GM12878 (cell line): ENCODE data around the gene CEND1. TPM values are rescaled to one million over a fixed set of nuclear protein-coding genes. Genes with fewer than 3 reads are reported as not detected.

Source experiments
- ATAC-seq: fragments of 200-7000 bp; cut with Tn5 transposase; 3 replicates; pipeline ENCODE4 v1.9.1; 2020; ENCODE audit warnings: mild to moderate bottlenecking, moderate library complexity
- BruUV-seq: library from RNA; stranded (reverse); fragments of 400-500 nt; replicated peaks from 2 replicates; lab custom pipeline; 2021; lab: Mats Ljungman, UMichigan
- CTCF ChIA-PET: fragments of 300-600 bp; sonication (Branson Sonifier 250); formaldehyde crosslinking; extraction: SDS; loops from one replicate; lab custom pipeline; 2021; ENCODE audit warnings: inconsistent platforms; lab: Yijun Ruan, JAX
- POLR2A ChIA-PET: fragments of 350-600 bp; formaldehyde crosslinking; extraction: SDS; loops from one replicate; lab custom pipeline; 2021; ENCODE audit warnings: inconsistent platforms; lab: Charles Lee
- RAD21 ChIA-PET: fragments of 300-600 bp; sonication (Branson Sonifier 250); formaldehyde crosslinking; loops from one replicate; lab custom pipeline; 2023; ENCODE audit warnings: antibody characterized with exemption; ENCODE audit not compliant: unreplicated experiment; lab: Charles Lee
- SMC1A ChIA-PET: fragments of 300-600 bp; sonication (Branson Sonifier 250); formaldehyde crosslinking; loops from one replicate; lab custom pipeline; 2023; ENCODE audit not compliant: unreplicated experiment, uncharacterized antibody; lab: Charles Lee
- DNase-seq: peaks from one replicate; pipeline ENCODE4 v3.0.0-alpha.2; 2011; ENCODE audit warnings: low read depth, low spot score
- FAIRE-seq: peaks from 3 replicates; lab custom pipeline; 2011; peaks lifted over from hg19 to GRCh38; lab: Jason Lieb, UNC
- H2AFZ ChIP-seq: 2 replicates; pipeline ENCODE4 v1.6.0; 2011; ENCODE audit warnings: low read depth, low read length, control low read depth; ENCODE audit not compliant: control insufficient read depth
- H3K27ac ChIP-seq: 2 replicates; pipeline ENCODE4 v1.5.1; 2011; ENCODE audit warnings: control low read depth; ENCODE audit not compliant: control insufficient read depth, insufficient read depth
- H3K27me3 ChIP-seq, 2 experiments: replicated peaks in 1 of 2; 2 replicates each; pipeline versions ENCODE4 v1.6.0 to v1.6.1; 2011; ENCODE audit warnings: low read length in 1 of 2; ENCODE audit not compliant: control insufficient read depth in 2 of 2, insufficient read depth in 2 of 2
- H3K36me3 ChIP-seq, 2 experiments: 2 replicates each; pipeline ENCODE4 v1.5.1; 2011; ENCODE audit warnings: low read length in 1 of 2; ENCODE audit not compliant: control insufficient read depth in 2 of 2, insufficient read depth in 2 of 2
- H3K4me1 ChIP-seq: 2 replicates; pipeline ENCODE4 v1.6.1; 2011; ENCODE audit warnings: mild to moderate bottlenecking, low read length, moderate library complexity, mixed read lengths; ENCODE audit not compliant: control insufficient read depth, insufficient read depth
- H3K4me2 ChIP-seq: 2 replicates; pipeline ENCODE4 v1.6.0; 2011; ENCODE audit warnings: control low read depth; ENCODE audit not compliant: control insufficient read depth, insufficient read depth
- H3K4me3 ChIP-seq: fragments of 200-600 bp; sonication (generic); 2 replicates; pipeline ENCODE4 v1.5.1; 2016
- H3K79me2 ChIP-seq: 2 replicates; pipeline ENCODE4 v1.6.0; 2011; ENCODE audit warnings: low read length; ENCODE audit not compliant: control insufficient read depth, insufficient read depth
- H3K9ac ChIP-seq: 2 replicates; pipeline ENCODE4 v1.8.0; 2011; ENCODE audit warnings: low read length, control low read depth, mixed read lengths; ENCODE audit not compliant: control insufficient read depth, insufficient read depth
- H3K9me3 ChIP-seq: replicated peaks from 3 replicates; pipeline ENCODE4 v1.5.1; 2011; ENCODE audit warnings: mild to moderate bottlenecking, low read length; ENCODE audit not compliant: control insufficient read depth, insufficient read depth
- H4K20me1 ChIP-seq: 2 replicates; pipeline ENCODE4 v1.6.0; 2011; ENCODE audit not compliant: control insufficient read depth, insufficient read depth
- ESRRA ChIP-seq: IDR thresholded peaks from 2 replicates; pipeline ENCODE4 v1.6.1; 2012; ENCODE audit warnings: mild to moderate bottlenecking, low read length, improper control_type of control experiment
- GATAD2B ChIP-seq: fragments of 450-650 bp; conservative IDR thresholded peaks from 2 replicates; pipeline ENCODE4 v1.6.1; 2017; ENCODE audit warnings: low read depth, mild to moderate bottlenecking, moderate library complexity
- KAT2A ChIP-seq: conservative IDR thresholded peaks from 2 replicates; pipeline ENCODE4 v1.6.1; 2011; ENCODE audit warnings: low read depth, low read length; ENCODE audit not compliant: control insufficient read depth
- LARP7 ChIP-seq: fragments of 450-650 bp; IDR thresholded peaks from 2 replicates; pipeline ENCODE4 v1.6.1; 2017; ENCODE audit warnings: mild to moderate bottlenecking
- MEF2B ChIP-seq: fragments of 450-650 bp; IDR thresholded peaks from 2 replicates; pipeline ENCODE4 v1.6.1; 2018; ENCODE audit warnings: mild to moderate bottlenecking, moderate library complexity; ENCODE audit not compliant: partially characterized antibody, poor library complexity, severe bottlenecking
- MYB ChIP-seq: fragments of 150-350 bp; IDR thresholded peaks from 2 replicates; pipeline ENCODE4 v1.6.1; 2014; ENCODE audit warnings: mild to moderate bottlenecking, low read depth, low read length, borderline replicate concordance
- POLR2A ChIP-seq: IDR thresholded peaks from 2 replicates; pipeline ENCODE4 v1.6.1; 2011; ENCODE audit warnings: low read depth, mild to moderate bottlenecking, low read length
- ZBED1 ChIP-seq: IDR thresholded peaks from 2 replicates; pipeline ENCODE4 v1.6.1; 2016; ENCODE audit warnings: borderline replicate concordance
- ZNF207 ChIP-seq: fragments of 450-650 bp; IDR thresholded peaks from 2 replicates; pipeline ENCODE4 v1.6.1; 2014; ENCODE audit warnings: antibody characterized with exemption, mild to moderate bottlenecking, borderline replicate concordance
- ZNF24 ChIP-seq: fragments of 450-650 bp; IDR thresholded peaks from 2 replicates; pipeline ENCODE4 v1.6.1; 2017; ENCODE audit warnings: antibody characterized with exemption, mild to moderate bottlenecking
- ZSCAN29 ChIP-seq: fragments of 450-650 bp; IDR thresholded peaks from 2 replicates; pipeline ENCODE4 v1.6.1; 2017; ENCODE audit warnings: mild to moderate bottlenecking, moderate library complexity
- WGBS: methylation state at CpG from one replicate; pipeline ENCODE4 v1.1.6; 2016; ENCODE audit warnings: low lambda C conversion rate; ENCODE audit not compliant: insufficient replicate concordance, insufficient coverage; ENCODE audit errors: missing lambda C conversion rate; 5-methylcytosine and 5-hydroxymethylcytosine counted together
- in situ Hi-C: fragments of 300-500 bp; cut with MboI; formaldehyde crosslinking; loops from 9 replicates; pipeline ENCODE4 v1.14.3; 2018; ENCODE audit warnings: mixed read lengths
- intact Hi-C: fragments of 100-400 bp; cut with micrococcal nuclease; formaldehyde crosslinking; loops from one replicate; pipeline ENCODE4 v1.14.2; 2022; ENCODE audit not compliant: unreplicated experiment
- polyA plus RNA-seq, 11 experiments: library from polyadenylated mRNA; depleted of rRNA in 4 of 11; unstranded in 6 of 11; stranded (reverse) in 5 of 11; fragments of >200 nt; fragmentation: Nextera tagmentation in 4 of 11; fragmentation: Illumina TruSeq in 1 of 11; extraction: Ambion mirVana in 4 of 11; extraction: Trizol in 1 of 11; gene quantifications; 1 replicate in 1 of 11; 2 replicates in 10 of 11; pipeline versions ENCODE4 v1.2.1 to v1.2.3, GENCODE V29; 2011 to 2016; ENCODE audit warnings: inconsistent platforms in 2 of 11, missing spikeins in 2 of 11, low read depth in 1 of 11
- total RNA-seq, 4 experiments: library from RNA; depleted of rRNA in 3 of 4; stranded (reverse); fragments of >200 nt in 3 of 4; fragmentation: Illumina TruSeq in 1 of 4; extraction: Trizol in 1 of 4; gene quantifications; 2 replicates each; pipeline versions ENCODE4 v1.2.1 to v1.2.3, GENCODE V29; 2013 to 2021

The CEND1 gene
- total and polyA plus RNA-seq, 10 of the 15 experiments (the other 5 are each of a cell fraction or from before 2014, with no cell fraction given), result 0.31 to 13.6 (median 7.2) TPM; not detected in 1

DNA sequence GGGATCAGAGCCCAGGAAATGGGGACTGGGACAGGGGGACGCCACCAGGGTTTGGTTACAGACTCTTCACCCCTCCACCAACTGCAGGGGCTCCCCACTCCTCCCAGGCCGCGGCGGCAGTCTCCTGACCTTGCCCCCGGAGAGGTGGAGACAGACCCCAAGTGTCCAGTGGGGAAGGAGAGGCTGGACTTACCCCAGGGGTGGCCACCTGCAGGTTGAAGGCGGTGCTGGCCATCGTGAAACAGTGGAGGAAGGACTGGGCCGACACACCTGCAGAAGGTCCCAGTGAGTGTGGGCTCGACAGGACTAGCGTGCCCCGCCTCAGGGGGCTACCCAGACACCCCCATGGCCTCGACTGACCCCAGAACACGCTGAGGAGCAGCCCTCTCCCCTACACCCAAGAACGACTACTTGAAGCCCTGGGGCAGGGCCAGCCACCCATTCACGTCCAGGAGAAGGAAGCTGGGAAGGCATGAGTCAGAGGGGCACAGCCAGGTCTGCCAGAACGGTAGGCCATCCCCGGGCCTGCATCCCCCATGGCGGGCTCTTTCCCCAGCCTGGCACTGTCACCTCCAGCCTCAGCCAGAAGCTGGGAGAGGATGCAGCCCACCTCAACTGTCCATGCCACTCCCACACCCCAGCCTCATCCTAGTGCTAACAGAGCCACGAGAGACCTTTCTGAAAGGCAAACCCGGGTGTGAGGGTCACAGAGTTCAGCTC lies 14.9 kb downstream of the CEND1 start:
- WGBS, result 82% methylated on average over 20 of the region's 20 CpGs
- POLR2A ChIA-PET, result interaction anchor here (0.6 to 1.4 kb wide), 4 partner anchors 26 to 518 kb away, joined by 3 to 10 read pairs (median 4); no protein-coding TSS in a partner anchor
- no peak for ATAC-seq
- H4K20me1 ChIP-seq, result no peaks in the 10 kb centered on the region
- peaks cover 41% of the 10 kb centered on the region for H3K79me2 ChIP-seq
- intact Hi-C loops (no loop called here), in situ Hi-C loops (no loop called here)
- FAIRE-seq, result no peak
- TSS peak; percentile 37 for BruUV-seq
- H3K4me3 ChIP-seq, result peak overlapping the region; percentile 57; the same call in 1 of the 2 replicates
- peaks cover 0 to 24% of the 10 kb centered on the region in 2 experiments; a peak in 3 of 4 replicates for H3K36me3 ChIP-seq
- DNase-seq, result no peak
- H3K27me3 ChIP-seq, result no peaks in the 10 kb centered on the region
- H2AFZ ChIP-seq, result no peak overlapping the region
- SMC1A ChIA-PET, result no interaction called here
- H3K4me2 ChIP-seq, result peak overlapping the region; percentile 60
- peak overlapping the region; percentile 27; the same call in 1 of the 2 replicates for H3K9ac ChIP-seq
- TF ChIP-seq ESRRA, result no peak
- TF ChIP-seq POLR2A, result peak; percentile 39; the same call in 1 of the 2 replicates
- TF ChIP-seq KAT2A, result no peak
- TF ChIP-seq ZSCAN29, result no peak
- TF ChIP-seq MEF2B, result no peak
- no peak overlapping the region for H3K27ac ChIP-seq
- RAD21 ChIA-PET, result no interaction called here
- H3K4me1 ChIP-seq, result peaks cover 13% of the 10 kb centered on the region
- CTCF ChIA-PET, result no interaction called here
- H3K9me3 ChIP-seq, result no peaks in the 10 kb centered on the region

DNA sequence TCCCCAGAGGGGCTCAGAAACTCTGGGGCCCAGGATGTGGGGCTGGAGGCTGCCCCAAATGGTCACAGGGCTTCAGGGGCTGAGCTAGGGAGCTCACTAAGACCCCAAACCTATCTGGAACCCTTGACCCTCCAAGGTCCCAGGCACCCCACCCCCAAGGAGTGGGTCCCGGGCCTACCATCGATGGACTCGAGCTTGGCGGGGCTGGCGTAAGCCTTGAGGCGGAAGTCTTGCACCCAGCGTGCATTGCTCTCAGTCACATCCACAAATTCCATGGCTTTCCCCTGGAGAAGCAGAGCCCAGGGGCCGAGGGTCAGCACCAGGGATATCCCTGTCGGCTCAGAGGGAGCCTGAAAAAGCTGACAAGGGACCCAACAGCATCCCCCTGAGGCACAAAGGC lies 16.1 kb downstream of the CEND1 start:
- Histone ChIP-seq H3K79me2 (peaks cover 41% of the 10 kb centered on the region), H3K9ac (no peak overlapping the region)

More for the DNA sequence above, 16.1 kb downstream of the CEND1 start:
- H3K4me3 ChIP-seq, result no peak overlapping the region
- H3K9me3 ChIP-seq, result no peaks in the 10 kb centered on the region
- ATAC-seq (no peak), FAIRE-seq (no peak), DNase-seq (no peak)
- no peaks in the 10 kb centered on the region for H4K20me1 ChIP-seq
- no peaks in the 10 kb centered on the region for H3K27me3 ChIP-seq
- in situ Hi-C loops, result no loop called here
- no peak overlapping the region for H3K27ac ChIP-seq
- peaks cover 0 to 27% of the 10 kb centered on the region in 2 experiments; a peak in 3 of 4 replicates for H3K36me3 ChIP-seq
- intact Hi-C loops, result no loop called here
- H2AFZ ChIP-seq, result no peak overlapping the region
- POLR2A ChIA-PET, result interaction anchor here (0.5 kb wide), 1 partner anchor 142 kb away, joined by 5 read pairs; no protein-coding TSS in a partner anchor
- no peak for TF ChIP-seq LARP7
- TF ChIP-seq GATAD2B, result no peak
- no peak for TF ChIP-seq ZBED1
- no peak for TF ChIP-seq ZNF207
- no peak for TF ChIP-seq MYB
- no peak for TF ChIP-seq ZNF24
- H3K4me1 ChIP-seq, result peaks cover 13% of the 10 kb centered on the region
- SMC1A ChIA-PET, result no interaction called here
- BruUV-seq, result no TSS peak
- RAD21 ChIA-PET, result no interaction called here
- H3K4me2 ChIP-seq, result no peak overlapping the region
- CTCF ChIA-PET, result no interaction called here
- 94% methylated on average over 9 of the region's 9 CpGs for WGBS
